GM18867 (cell line): ENCODE measurements around the gene SLAMF6.

Source experiments
- ATAC-seq: cut with Tn5 transposase; IDR thresholded peaks from one replicate; pipeline ENCODE4 v1.9.1; 2021; ENCODE audit warnings: mild to moderate bottlenecking, moderate library complexity; ENCODE audit not compliant: unreplicated experiment

The SLAMF6 gene

GRCh38 chr1:160437432-160438316, 85.4 kb downstream of the SLAMF6 start:
- ATAC-seq, result peak; percentile 87

GRCh38 chr1:160436966-160437365, 86.1 kb downstream of the SLAMF6 start:
- no peak for ATAC-seq
